Endothelial cell of umbilical vein (primary cell): ENCODE data around the gene RBMS1.

Experiments used
- CTCF ChIP-seq, 2 donors: IDR thresholded peaks; 1 replicate in 1 of 2; 2 replicates in 1 of 2; pipeline ENCODE4 v1.5.1; 2011; ENCODE audit warnings: low read length in 2 of 2, mild to moderate bottlenecking in 2 of 2, moderate library complexity in 2 of 2, control low read depth in 1 of 2, inconsistent platforms in 1 of 2, low read depth in 1 of 2; ENCODE audit not compliant: insufficient read depth in 1 of 2; ENCODE audit errors: extremely low read depth in 1 of 2
- POLR2A ChIP-seq: IDR thresholded peaks from 2 replicates; pipeline ENCODE4 v1.6.1; 2012; ENCODE audit warnings: low read depth, mild to moderate bottlenecking, control low read depth, low read length

GRCh38 chr2:160339726-160340125 is 153.9 kb downstream of the RBMS1 start:
- TF ChIP-seq POLR2A (no peak), CTCF (IDR thresholded peaks at IDR 0.05; ENCODE audit: extremely low read depth in 1 of 2, insufficient read depth in 1 of 2, low read depth in 1 of 2, low read length in 2 of 2) (no peak)
